Measurements from ENCODE around the gene APOBEC3B.
A peak's percentile ranks its signal among the peaks of the same experiment; 100 is the strongest.
"Not testable (repeated sequence)": the region's sequence is repeated elsewhere in the genome, so short reads cannot be mapped to it uniquely, and the experiment has no call there.

APOBEC3B gene

GRCh38 chr22:38967451-38968450 is 14.4 kb upstream of the APOBEC3B start:
- DNase-seq (ENCODE audit: low spot score) = no peak

GRCh38 chr22:38968801-38969200 is 13.3 kb upstream of the APOBEC3B start:
- DNase-seq (ENCODE audit: low spot score) = no peak

GRCh38 chr22:38970551-38970950 is 11.6 kb upstream of the APOBEC3B start:
- DNase-seq (ENCODE audit: low spot score) = no peak

- no peak for DNase-seq (ENCODE audit: low spot score)
These were observed 10.9 kb upstream of the APOBEC3B start for GRCh38 chr22:38971202-38971601.

GRCh38 chr22:38971791-38972190 is 10.4 kb upstream of the APOBEC3B start:
- no peak for DNase-seq (ENCODE audit: low spot score)

GRCh38 chr22:38972558-38972957 is 9.6 kb upstream of the APOBEC3B start:
- no peak for DNase-seq (ENCODE audit: low spot score)

GRCh38 chr22:38973289-38974169 is 8.6 kb upstream of the APOBEC3B start:
- peak; percentile 61 for DNase-seq (ENCODE audit: low spot score)

- DNase-seq (ENCODE audit: low spot score) = no peak
These were observed 7.8 kb upstream of the APOBEC3B start for GRCh38 chr22:38974170-38974825.

- no peak for DNase-seq (ENCODE audit: low spot score)
These were observed 7.3 kb upstream of the APOBEC3B start for GRCh38 chr22:38974826-38975175.

GRCh38 chr22:38977289-38977688 is 4.9 kb upstream of the APOBEC3B start:
- not testable (repeated sequence) for DNase-seq (ENCODE audit: low spot score)

GRCh38 chr22:38980587-38980986 is 1.6 kb upstream of the APOBEC3B start:
- DNase-seq (ENCODE audit: low spot score) = not testable (repeated sequence)

- no peak for DNase-seq (ENCODE audit: low spot score)
These were observed 849 bp upstream of the APOBEC3B start for GRCh38 chr22:38981005-38981991.

- DNase-seq (ENCODE audit: low spot score) = no peak
These were observed 2.1 kb downstream of the APOBEC3B start for GRCh38 chr22:38984224-38984623.

GRCh38 chr22:38984784-38985757 is 2.9 kb downstream of the APOBEC3B start:
- DNase-seq (ENCODE audit: low spot score) = not testable (repeated sequence)

GRCh38 chr22:38986629-38987028 is 4.5 kb downstream of the APOBEC3B start:
- DNase-seq (ENCODE audit: low spot score) = no peak

GRCh38 chr22:38987171-38987895 is 5.2 kb downstream of the APOBEC3B start:
- no peak for DNase-seq (ENCODE audit: low spot score)

- no peak for DNase-seq (ENCODE audit: low spot score)
These were observed 7.3 kb downstream of the APOBEC3B start for GRCh38 chr22:38989466-38989865.

- DNase-seq (ENCODE audit: low spot score) = not testable (repeated sequence)
These were observed 10.8 kb downstream of the APOBEC3B start for GRCh38 chr22:38992871-38993371.

- no peak for DNase-seq (ENCODE audit: low spot score)
These were observed 14.0 kb downstream of the APOBEC3B start for GRCh38 chr22:38996105-38996504.
